NCI-H526 (cell line): Measurements from ENCODE around the gene SMIM30.
A peak's percentile ranks its signal among the peaks of the same experiment; 100 is the strongest.

Experiments used
- DNase-seq, 2 experiments: peaks; one replicate each; lab custom pipeline; 2025; lab: John Stamatoyannopoulos, UW

Gene SMIM30

GRCh38 chr7:113100121-113100603 is 18.2 kb downstream of the SMIM30 start:
- no peak for DNase-seq

DNA sequence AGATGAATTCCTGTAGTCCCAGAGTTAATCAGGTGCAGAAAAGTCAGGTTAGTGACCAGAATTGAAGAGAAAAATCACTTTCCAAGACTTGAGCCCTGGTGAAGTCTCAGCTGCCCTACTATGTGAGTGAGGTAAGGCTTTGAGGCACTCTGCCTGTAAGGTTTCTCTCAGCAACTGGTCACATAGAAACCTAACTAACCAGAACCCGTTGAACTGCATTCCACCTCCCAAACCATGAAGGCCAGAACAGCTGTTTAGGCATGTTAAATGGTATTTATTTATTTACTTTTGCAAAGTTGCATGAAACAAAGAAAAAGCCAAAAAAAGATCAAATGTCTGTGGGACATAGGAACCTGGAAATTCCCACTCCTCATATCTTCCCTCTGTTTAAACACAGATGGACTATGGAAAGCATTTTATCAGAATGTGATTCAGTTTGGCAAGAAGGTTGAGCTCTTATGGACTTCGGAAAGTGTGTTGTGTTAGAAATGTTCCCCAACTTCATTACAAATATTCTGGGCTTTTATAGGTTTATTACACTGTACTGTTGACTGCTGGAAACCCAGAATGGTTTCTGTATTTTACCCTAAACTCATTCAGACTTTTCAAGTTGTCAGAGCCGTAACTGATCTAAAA is 19.0 kb downstream of the SMIM30 start:
- no peak for DNase-seq

DNA sequence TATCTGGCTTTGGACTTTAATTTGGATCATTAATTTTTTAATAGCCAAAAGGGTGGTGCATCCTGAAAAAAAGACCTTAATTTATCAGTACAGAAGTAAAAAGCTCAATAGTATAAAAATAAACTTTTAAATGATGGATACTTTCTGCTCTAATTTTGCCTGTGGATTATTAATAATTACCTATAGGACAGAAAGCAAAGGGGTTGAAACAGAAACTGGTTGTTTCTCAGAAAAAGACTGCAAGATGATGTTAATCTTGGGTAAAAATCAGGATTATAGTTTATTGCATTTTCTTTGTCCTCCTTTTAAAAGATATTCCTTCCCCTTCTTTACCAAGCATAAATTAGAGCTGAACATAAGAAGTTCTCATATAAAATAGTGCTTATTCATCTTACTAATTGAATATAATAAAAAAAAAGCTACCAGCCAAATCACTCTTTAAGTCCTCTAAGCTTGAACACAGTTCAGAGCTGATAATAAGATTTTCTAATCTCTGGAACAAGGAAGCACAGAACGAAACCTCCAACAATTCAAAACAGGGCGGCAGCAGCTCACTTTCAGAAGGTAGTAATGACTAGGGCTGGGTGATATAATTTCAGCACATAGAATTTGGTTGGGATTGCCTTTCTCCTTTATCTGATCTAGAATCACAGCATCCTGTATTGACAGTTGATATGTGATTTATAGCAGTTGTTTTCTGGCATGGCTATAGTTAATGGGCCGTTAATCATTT is 23.7 kb downstream of the SMIM30 start:
- DNase-seq: no peak

DNA sequence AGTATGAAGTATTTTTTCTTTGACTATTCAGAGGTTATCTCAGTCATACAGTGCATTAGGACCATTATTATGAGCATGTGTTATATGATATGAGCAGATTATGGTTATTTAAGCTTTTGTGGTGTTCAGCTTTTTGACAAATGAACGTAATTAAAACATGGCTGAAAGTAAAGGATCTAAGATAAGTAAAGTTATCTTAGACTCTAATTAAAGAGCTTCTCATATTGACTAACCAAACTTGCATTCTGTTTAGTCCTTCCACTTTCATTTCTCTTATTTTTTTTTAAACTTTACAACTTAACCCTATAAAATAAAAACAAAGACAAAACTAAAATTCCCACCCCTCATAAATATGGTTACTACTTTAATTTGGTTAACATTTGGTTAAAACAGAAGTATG is 24.8 kb downstream of the SMIM30 start:
- no peak for DNase-seq

- no peak for DNase-seq
Measured at GRCh38 chr7:113092762-113093161, 25.6 kb downstream of the SMIM30 start.

GRCh38 chr7:113087071-113087998 is 31.0 kb downstream of the SMIM30 start:
- DNase-seq: peak in 1 of 2 experiments; percentile 25

- peak; percentile 50 to 86 for DNase-seq
Measured at GRCh38 chr7:113086431-113086888, 31.9 kb downstream of the SMIM30 start, which contains the start of gene GPR85. Gene GPR85, minus strand, starts transcription at chr7:113086827. Its CDS starts 2,106 bp downstream, at chr7:113084721.

GRCh38 chr7:113085781-113086390 is 32.5 kb downstream of the SMIM30 start:
- DNase-seq: peak; percentile 64 to 76

- no peak for DNase-seq
Measured at GRCh38 chr7:113084496-113085172, 33.7 kb downstream of the SMIM30 start.

DNA sequence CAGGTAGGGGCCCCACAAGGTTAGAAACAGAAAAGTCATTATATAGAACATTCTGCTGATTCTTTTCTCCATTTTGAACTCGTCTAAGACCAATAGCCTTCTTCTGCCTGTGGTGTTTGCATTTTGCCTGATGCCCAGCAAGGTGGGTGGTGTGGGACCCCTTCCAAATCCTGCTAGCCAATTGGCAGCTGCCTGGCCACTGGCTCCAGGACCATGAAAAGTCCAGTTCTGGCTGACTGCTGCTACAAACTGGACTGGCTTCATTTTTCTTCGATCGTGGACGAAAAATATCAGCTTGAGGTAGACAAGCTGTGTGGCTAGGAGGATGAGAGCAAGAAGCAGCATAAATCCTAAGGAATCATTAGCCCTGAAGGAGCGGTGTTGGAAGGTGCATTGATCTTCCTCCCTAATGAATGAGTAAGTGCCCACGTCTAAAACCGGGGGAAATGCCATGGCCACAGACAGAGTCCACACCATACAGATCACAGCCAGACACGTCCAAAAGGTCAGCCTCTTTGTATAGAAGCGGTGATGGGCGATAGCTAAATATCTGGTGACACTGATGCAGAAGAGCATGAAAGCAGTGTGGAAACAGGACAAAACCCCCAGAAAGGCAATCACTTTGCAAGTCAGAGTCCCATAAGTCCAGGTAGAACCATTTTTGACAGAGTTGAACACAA is 34.4 kb downstream of the SMIM30 start:
- no peak for DNase-seq

GRCh38 chr7:113083132-113083815 is 35.1 kb downstream of the SMIM30 start:
- DNase-seq: no peak

- no peak for DNase-seq
Measured at GRCh38 chr7:113078331-113078730, 40.0 kb downstream of the SMIM30 start.

DNA sequence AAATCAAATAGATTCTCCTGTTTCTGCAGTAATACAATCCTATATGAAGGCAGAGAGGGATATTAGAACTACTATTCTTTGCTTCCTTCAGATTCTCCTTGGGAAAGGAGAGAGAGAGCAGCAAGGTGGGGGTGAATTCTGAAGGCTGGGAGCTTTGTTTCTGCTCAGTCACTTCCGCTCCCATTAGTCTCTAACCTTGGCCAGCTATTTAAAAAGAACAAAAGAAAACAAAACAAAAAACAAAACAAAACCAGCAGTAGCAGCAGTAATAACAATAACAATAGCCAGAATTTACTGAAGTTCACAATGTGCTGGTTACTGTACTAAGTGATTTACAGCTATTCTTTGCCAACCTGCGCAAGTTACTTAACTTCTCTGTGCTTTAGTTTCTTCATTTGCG is 41.7 kb downstream of the SMIM30 start:
- DNase-seq: no peak

DNA sequence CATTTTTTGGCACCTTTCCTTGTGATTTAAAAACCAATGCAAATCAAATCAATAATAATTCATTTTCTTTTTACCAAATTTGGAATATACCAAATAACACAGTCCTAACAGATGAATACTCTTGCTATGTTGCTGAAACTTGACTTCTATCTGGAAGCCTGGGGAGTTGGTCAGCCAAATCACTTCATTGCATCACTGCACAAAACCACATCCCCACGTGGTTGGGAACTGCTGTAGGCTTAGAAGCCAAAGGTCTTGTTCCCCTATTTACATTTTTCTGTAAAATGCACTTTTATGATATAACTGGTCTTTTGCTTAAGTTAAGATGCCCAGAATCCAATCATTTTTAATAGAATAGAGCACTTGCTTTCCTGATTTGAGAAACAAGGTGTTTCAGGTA is 46.9 kb downstream of the SMIM30 start:
- no peak for DNase-seq
